K562 (cell line): Measurements from ENCODE around the gene F12. TPM values are rescaled to one million over a fixed set of nuclear protein-coding genes. Genes with fewer than 3 reads are reported as not detected.
A peak's percentile ranks its signal among the peaks of the same experiment; 100 is the strongest.

Source experiments
- CBX8 ChIP-seq: fragments of 200-600 bp; sonication (generic); IDR thresholded peaks from 2 replicates; pipeline ENCODE4 v1.6.1; 2012; ENCODE audit warnings: borderline replicate concordance, mixed run types, low read depth, mild to moderate bottlenecking, moderate library complexity, mixed read lengths, low read length, control low read depth, inconsistent platforms; ENCODE audit not compliant: poor library complexity, severe bottlenecking; ENCODE audit errors: extremely low read depth
- ELF4 ChIP-seq: fragments of 450-650 bp; formaldehyde crosslinking; IDR thresholded peaks from 2 replicates; pipeline ENCODE4 v1.4.0; 2022; ENCODE audit warnings: missing genetic modification characterization
- GABPA ChIP-seq: fragments of 200-800 bp; sonication (Bioruptor generic); conservative IDR thresholded peaks from 2 replicates; pipeline ENCODE4 v1.6.1; 2016; ENCODE audit warnings: low read depth, missing genetic modification characterization, missing compliant biosample characterization
- HDAC2 ChIP-seq: fragments of 450-650 bp; IDR thresholded peaks from 2 replicates; pipeline ENCODE4 v1.6.1; 2016; ENCODE audit warnings: mild to moderate bottlenecking
- HNRNPK ChIP-seq: fragments of 200-400 bp; formaldehyde crosslinking; IDR thresholded peaks from one replicate; pipeline ENCODE4 v1.6.1; 2018; ENCODE audit warnings: mild to moderate bottlenecking, low read depth, low read length; ENCODE audit not compliant: poor library complexity, severe bottlenecking
- IRF2 ChIP-seq: sonication (generic); formaldehyde crosslinking; IDR thresholded peaks from 2 replicates; pipeline ENCODE4 v1.8.1; 2022; ENCODE audit warnings: mild to moderate bottlenecking, missing genetic modification reagents
- NONO ChIP-seq, 2 experiments: fragments of 200-400 bp in 1 of 2; fragments of 450-650 bp in 1 of 2; formaldehyde crosslinking in 1 of 2; IDR thresholded peaks; 2 replicates each; pipeline ENCODE4 v1.6.1; 2017; ENCODE audit warnings: low read depth in 2 of 2, mild to moderate bottlenecking in 2 of 2, moderate library complexity in 2 of 2, low read length in 1 of 2
- SREBF2 ChIP-seq: sonication (generic); formaldehyde crosslinking; IDR thresholded peaks from 2 replicates; pipeline ENCODE4 v1.4.0; 2020; ENCODE audit warnings: mild to moderate bottlenecking, missing genetic modification reagents
- TFAM ChIP-seq: fragments of 250-450 bp; sonication (Bioruptor Pico); conservative IDR thresholded peaks from 2 replicates; pipeline ENCODE4 v1.5.0; 2021; ENCODE audit warnings: mild to moderate bottlenecking, moderate library complexity
- ZNF143 ChIP-seq: sonication (generic); formaldehyde crosslinking; IDR thresholded peaks from 2 replicates; pipeline ENCODE4 v1.9.0; 2022; ENCODE audit warnings: mild to moderate bottlenecking, missing genetic modification reagents
- ZNF197 ChIP-seq: fragments of 200-800 bp; sonication (Bioruptor generic); IDR thresholded peaks from 2 replicates; pipeline ENCODE4 v1.6.1; 2016; ENCODE audit warnings: low read depth, missing genetic modification characterization, missing compliant biosample characterization
- ZNF830 ChIP-seq: fragments of 250-450 bp; sonication (Bioruptor Pico); IDR thresholded peaks from 2 replicates; pipeline ENCODE4 v1.5.0; 2021; ENCODE audit warnings: mild to moderate bottlenecking
- polyA plus RNA-seq, 8 experiments: library from polyadenylated mRNA; depleted of rRNA in 4 of 8; stranded (reverse) in 5 of 8; unstranded in 3 of 8; fragments of >200 nt; fragmentation: Nextera tagmentation in 2 of 8; fragmentation: Illumina TruSeq in 1 of 8; extraction: Ambion mirVana in 2 of 8; extraction: Trizol in 1 of 8; gene quantifications; 2 replicates each; pipeline versions ENCODE4 v1.2.1 to v1.2.3, GENCODE V29; 2011 to 2014; ENCODE audit warnings: inconsistent platforms in 1 of 8, missing spikeins in 1 of 8
- total RNA-seq, 7 experiments: library from RNA; depleted of rRNA in 6 of 7; stranded (reverse); fragments of >200 nt in 6 of 7; fragmentation: Illumina TruSeq in 2 of 7; extraction: Trizol in 2 of 7; gene quantifications; 2 replicates each; pipeline versions ENCODE4 v1.2.1 to v1.2.3, GENCODE V29; 2011 to 2021; ENCODE audit warnings: low replicate concordance in 1 of 7
- TF ChIP-seq, protein P1 (sequence below): sonication (generic); formaldehyde crosslinking; IDR thresholded peaks from 2 replicates; pipeline ENCODE4 v1.9.0; 2022; ENCODE audit warnings: mild to moderate bottlenecking, missing genetic modification reagents
- TF ChIP-seq, protein P2 (sequence below): fragments of 450-650 bp; IDR thresholded peaks from 2 replicates; pipeline ENCODE4 v1.6.1; 2016; ENCODE audit warnings: mild to moderate bottlenecking, moderate library complexity

The F12 gene
- total and polyA plus RNA-seq, 9 of the 15 experiments (the other 6 are each of a cell fraction or from before 2014, with no cell fraction given): 0.59 to 18.3 (median 3.6) TPM

DNA sequence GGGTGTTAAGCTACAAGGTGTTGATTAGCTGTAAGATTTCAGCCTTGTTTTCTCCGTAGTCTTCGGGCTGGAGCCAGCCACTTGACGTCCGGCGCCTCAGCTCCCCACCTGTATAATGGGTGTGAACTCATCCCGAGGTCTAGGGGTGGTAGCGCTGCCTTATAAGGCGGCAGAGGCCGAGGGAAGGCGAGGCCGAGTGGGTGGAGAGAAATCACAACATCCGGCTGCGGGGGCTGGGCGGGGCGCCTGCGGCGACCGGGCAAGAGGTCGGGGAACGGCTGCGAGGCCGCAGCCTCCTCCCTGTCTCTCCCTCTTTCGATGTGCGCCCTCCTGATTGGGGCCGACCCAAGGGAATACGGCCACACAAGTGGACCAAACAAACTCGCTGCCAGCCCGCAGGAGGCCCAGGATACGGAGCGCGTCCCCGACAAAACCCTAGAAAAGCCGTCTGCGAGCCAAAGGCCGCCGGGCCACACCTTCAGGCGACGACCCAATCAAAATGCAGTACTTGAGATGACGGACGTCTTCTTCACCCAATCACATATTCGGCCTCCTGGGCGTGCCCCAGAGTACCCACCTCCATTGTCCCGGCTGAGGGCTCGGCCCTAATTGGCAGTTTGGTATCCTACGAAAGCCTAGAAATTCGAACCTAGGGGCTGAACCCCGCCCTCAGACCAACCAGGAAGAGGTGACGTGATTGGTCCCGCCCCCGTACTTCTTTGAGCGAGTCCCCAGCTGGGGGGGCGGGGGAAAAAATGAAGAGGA lies 16.6 kb upstream of the F12 start (continued):
- TF ChIP-seq CBX8: no peak
- no peak for TF ChIP-seq ZNF830 (CRISPR knock-in tag)
- peak; percentile 99 for TF ChIP-seq HDAC2
- no peak for TF ChIP-seq SREBF2
- TF ChIP-seq, protein P1, sequence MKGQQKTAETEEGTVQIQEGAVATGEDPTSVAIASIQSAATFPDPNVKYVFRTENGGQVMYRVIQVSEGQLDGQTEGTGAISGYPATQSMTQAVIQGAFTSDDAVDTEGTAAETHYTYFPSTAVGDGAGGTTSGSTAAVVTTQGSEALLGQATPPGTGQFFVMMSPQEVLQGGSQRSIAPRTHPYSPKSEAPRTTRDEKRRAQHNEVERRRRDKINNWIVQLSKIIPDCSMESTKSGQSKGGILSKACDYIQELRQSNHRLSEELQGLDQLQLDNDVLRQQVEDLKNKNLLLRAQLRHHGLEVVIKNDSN: no peak; the same call in 1 of the 2 replicates
- TF ChIP-seq TFAM (CRISPR knock-in tag): no peak
- TF ChIP-seq HNRNPK: no peak
- TF ChIP-seq IRF2 (CRISPR knock-in tag): no peak
- TF ChIP-seq NONO (IDR thresholded peaks at IDR 0.05; ENCODE audit: low read depth in 2 of 2, low read length in 1 of 2): 0 out of 4 replicates have a peak, but pooled peaks of 1 of the 2 experiments have one; percentile 35
- TF ChIP-seq GABPA (tag): peak; percentile 89
- TF ChIP-seq ZNF197 (CRISPR knock-in tag): no peak
- 0 out of 2 replicates have a peak, but pooled peaks have one; percentile 37 for TF ChIP-seq ELF4 (CRISPR knock-in tag)
- TF ChIP-seq ZNF143 (CRISPR knock-in tag): no peak
- TF ChIP-seq, protein P2, sequence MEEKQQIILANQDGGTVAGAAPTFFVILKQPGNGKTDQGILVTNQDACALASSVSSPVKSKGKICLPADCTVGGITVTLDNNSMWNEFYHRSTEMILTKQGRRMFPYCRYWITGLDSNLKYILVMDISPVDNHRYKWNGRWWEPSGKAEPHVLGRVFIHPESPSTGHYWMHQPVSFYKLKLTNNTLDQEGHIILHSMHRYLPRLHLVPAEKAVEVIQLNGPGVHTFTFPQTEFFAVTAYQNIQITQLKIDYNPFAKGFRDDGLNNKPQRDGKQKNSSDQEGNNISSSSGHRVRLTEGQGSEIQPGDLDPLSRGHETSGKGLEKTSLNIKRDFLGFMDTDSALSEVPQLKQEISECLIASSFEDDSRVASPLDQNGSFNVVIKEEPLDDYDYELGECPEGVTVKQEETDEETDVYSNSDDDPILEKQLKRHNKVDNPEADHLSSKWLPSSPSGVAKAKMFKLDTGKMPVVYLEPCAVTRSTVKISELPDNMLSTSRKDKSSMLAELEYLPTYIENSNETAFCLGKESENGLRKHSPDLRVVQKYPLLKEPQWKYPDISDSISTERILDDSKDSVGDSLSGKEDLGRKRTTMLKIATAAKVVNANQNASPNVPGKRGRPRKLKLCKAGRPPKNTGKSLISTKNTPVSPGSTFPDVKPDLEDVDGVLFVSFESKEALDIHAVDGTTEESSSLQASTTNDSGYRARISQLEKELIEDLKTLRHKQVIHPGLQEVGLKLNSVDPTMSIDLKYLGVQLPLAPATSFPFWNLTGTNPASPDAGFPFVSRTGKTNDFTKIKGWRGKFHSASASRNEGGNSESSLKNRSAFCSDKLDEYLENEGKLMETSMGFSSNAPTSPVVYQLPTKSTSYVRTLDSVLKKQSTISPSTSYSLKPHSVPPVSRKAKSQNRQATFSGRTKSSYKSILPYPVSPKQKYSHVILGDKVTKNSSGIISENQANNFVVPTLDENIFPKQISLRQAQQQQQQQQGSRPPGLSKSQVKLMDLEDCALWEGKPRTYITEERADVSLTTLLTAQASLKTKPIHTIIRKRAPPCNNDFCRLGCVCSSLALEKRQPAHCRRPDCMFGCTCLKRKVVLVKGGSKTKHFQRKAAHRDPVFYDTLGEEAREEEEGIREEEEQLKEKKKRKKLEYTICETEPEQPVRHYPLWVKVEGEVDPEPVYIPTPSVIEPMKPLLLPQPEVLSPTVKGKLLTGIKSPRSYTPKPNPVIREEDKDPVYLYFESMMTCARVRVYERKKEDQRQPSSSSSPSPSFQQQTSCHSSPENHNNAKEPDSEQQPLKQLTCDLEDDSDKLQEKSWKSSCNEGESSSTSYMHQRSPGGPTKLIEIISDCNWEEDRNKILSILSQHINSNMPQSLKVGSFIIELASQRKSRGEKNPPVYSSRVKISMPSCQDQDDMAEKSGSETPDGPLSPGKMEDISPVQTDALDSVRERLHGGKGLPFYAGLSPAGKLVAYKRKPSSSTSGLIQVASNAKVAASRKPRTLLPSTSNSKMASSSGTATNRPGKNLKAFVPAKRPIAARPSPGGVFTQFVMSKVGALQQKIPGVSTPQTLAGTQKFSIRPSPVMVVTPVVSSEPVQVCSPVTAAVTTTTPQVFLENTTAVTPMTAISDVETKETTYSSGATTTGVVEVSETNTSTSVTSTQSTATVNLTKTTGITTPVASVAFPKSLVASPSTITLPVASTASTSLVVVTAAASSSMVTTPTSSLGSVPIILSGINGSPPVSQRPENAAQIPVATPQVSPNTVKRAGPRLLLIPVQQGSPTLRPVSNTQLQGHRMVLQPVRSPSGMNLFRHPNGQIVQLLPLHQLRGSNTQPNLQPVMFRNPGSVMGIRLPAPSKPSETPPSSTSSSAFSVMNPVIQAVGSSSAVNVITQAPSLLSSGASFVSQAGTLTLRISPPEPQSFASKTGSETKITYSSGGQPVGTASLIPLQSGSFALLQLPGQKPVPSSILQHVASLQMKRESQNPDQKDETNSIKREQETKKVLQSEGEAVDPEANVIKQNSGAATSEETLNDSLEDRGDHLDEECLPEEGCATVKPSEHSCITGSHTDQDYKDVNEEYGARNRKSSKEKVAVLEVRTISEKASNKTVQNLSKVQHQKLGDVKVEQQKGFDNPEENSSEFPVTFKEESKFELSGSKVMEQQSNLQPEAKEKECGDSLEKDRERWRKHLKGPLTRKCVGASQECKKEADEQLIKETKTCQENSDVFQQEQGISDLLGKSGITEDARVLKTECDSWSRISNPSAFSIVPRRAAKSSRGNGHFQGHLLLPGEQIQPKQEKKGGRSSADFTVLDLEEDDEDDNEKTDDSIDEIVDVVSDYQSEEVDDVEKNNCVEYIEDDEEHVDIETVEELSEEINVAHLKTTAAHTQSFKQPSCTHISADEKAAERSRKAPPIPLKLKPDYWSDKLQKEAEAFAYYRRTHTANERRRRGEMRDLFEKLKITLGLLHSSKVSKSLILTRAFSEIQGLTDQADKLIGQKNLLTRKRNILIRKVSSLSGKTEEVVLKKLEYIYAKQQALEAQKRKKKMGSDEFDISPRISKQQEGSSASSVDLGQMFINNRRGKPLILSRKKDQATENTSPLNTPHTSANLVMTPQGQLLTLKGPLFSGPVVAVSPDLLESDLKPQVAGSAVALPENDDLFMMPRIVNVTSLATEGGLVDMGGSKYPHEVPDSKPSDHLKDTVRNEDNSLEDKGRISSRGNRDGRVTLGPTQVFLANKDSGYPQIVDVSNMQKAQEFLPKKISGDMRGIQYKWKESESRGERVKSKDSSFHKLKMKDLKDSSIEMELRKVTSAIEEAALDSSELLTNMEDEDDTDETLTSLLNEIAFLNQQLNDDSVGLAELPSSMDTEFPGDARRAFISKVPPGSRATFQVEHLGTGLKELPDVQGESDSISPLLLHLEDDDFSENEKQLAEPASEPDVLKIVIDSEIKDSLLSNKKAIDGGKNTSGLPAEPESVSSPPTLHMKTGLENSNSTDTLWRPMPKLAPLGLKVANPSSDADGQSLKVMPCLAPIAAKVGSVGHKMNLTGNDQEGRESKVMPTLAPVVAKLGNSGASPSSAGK: peak; percentile 74
